Stomach smooth muscle (tissue), 2 donors: ENCODE results near the gene CSF3R.
"Not testable (repeated sequence)": the region's sequence is repeated elsewhere in the genome, so short reads cannot be mapped to it uniquely, and the experiment has no call there.

Experiments used
- H3K27ac ChIP-seq: one replicate; pipeline ENCODE4 v1.7.0; 2013; ENCODE audit warnings: mild to moderate bottlenecking, low read length, inconsistent platforms
- H3K27me3 ChIP-seq, 2 donors: one replicate each; pipeline ENCODE4 v1.7.0; 2013; ENCODE audit warnings: low read length in 2 of 2; ENCODE audit not compliant: insufficient read depth in 2 of 2, control insufficient read depth in 1 of 2
- H3K36me3 ChIP-seq, 2 donors: one replicate each; pipeline ENCODE4 v1.7.0; 2013; ENCODE audit warnings: low read length in 2 of 2; ENCODE audit not compliant: control insufficient read depth in 2 of 2, insufficient read depth in 2 of 2
- H3K4me1 ChIP-seq: one replicate; pipeline ENCODE4 v1.7.0; 2013; ENCODE audit warnings: low read length; ENCODE audit not compliant: control insufficient read depth, insufficient read depth
- H3K4me3 ChIP-seq, 2 donors: one replicate each; pipeline ENCODE4 v1.7.0; 2013; ENCODE audit warnings: low read length in 2 of 2
- H3K9ac ChIP-seq, 2 donors: one replicate each; pipeline ENCODE4 v1.7.0; 2013; ENCODE audit warnings: low read length in 2 of 2, mild to moderate bottlenecking in 1 of 2
- H3K9me3 ChIP-seq, 2 donors: one replicate each; pipeline ENCODE4 v1.7.0; 2013; ENCODE audit warnings: low read length in 2 of 2; ENCODE audit not compliant: control insufficient read depth in 2 of 2
- donor health status: healthy.
- donor health status: Pancreatic carcinoma.

The CSF3R gene

GRCh38 chr1:36481091-36481490, 1.6 kb downstream of the CSF3R start:
- H3K36me3 ChIP-seq, result no peaks in the 10 kb centered on the region

GRCh38 chr1:36480161-36480560, 2.6 kb downstream of the CSF3R start:
- Histone ChIP-seq H3K9me3 (no peaks in the 10 kb centered on the region), H3K27me3 (peaks cover 0 to 15% of the 10 kb centered on the region in 2 donors), H3K27ac (no peak overlapping the region), H3K9ac (no peak overlapping the region), H3K4me1 (no peaks in the 10 kb centered on the region), H3K4me3 (no peak overlapping the region), H3K36me3 (no peaks in the 10 kb centered on the region)

More at GRCh38 chr1:36481091-36481490, 1.6 kb downstream of the CSF3R start:
- Histone ChIP-seq H3K4me3 (no peak overlapping the region), H3K4me1 (no peaks in the 10 kb centered on the region), H3K27ac (no peak overlapping the region), H3K27me3 (peaks cover 0 to 14% of the 10 kb centered on the region in 2 donors), H3K9ac (no peak overlapping the region), H3K9me3 (no peaks in the 10 kb centered on the region)

- Histone ChIP-seq H3K27me3 (peaks cover 0 to 15% of the 10 kb centered on the region in 2 donors), H3K9me3 (no peaks in the 10 kb centered on the region), H3K36me3 (no peaks in the 10 kb centered on the region), H3K4me1 (no peaks in the 10 kb centered on the region), H3K27ac (no peak overlapping the region), H3K4me3 (no peak overlapping the region), H3K9ac (no peak overlapping the region)
Measured at GRCh38 chr1:36479505-36480051, 3.1 kb downstream of the CSF3R start.

- H3K36me3 ChIP-seq, H3K27ac ChIP-seq, H3K4me3 ChIP-seq, H3K9ac ChIP-seq, H3K9me3 ChIP-seq, H3K4me1 ChIP-seq: not testable (repeated sequence)
- peaks cover 0 to 15% of the 10 kb centered on the region in 2 donors for H3K27me3 ChIP-seq
Measured at GRCh38 chr1:36477615-36478014, 5.1 kb downstream of the CSF3R start.

- Histone ChIP-seq H3K27me3 (peaks cover 0 to 15% of the 10 kb centered on the region in 2 donors), H3K36me3 (no peaks in the 10 kb centered on the region), H3K4me1 (no peaks in the 10 kb centered on the region), H3K9me3 (no peaks in the 10 kb centered on the region), H3K4me3 (no peak overlapping the region), H3K9ac (no peak overlapping the region), H3K27ac (no peak overlapping the region)
Measured at GRCh38 chr1:36476945-36477344, 5.8 kb downstream of the CSF3R start.

GRCh38 chr1:36475910-36476604, 6.7 kb downstream of the CSF3R start:
- Histone ChIP-seq H3K27me3 (peaks cover 0 to 15% of the 10 kb centered on the region in 2 donors), H3K4me3 (no peak overlapping the region)

GRCh38 chr1:36475341-36475740, 7.4 kb downstream of the CSF3R start:
- no peak overlapping the region for H3K4me3 ChIP-seq
- H3K9ac ChIP-seq, result no peak overlapping the region
- no peaks in the 10 kb centered on the region for H3K36me3 ChIP-seq
- H3K9me3 ChIP-seq, result no peaks in the 10 kb centered on the region
- H3K4me1 ChIP-seq, result no peaks in the 10 kb centered on the region
- H3K27ac ChIP-seq, result no peak overlapping the region
- H3K27me3 ChIP-seq, result peaks cover 0 to 12% of the 10 kb centered on the region in 2 donors

More at GRCh38 chr1:36475910-36476604, 6.7 kb downstream of the CSF3R start:
- Histone ChIP-seq H3K9me3 (no peaks in the 10 kb centered on the region), H3K36me3 (no peaks in the 10 kb centered on the region), H3K4me1 (no peaks in the 10 kb centered on the region), H3K27ac (no peak overlapping the region), H3K9ac (no peak overlapping the region)

GRCh38 chr1:36472656-36473055, 10.1 kb downstream of the CSF3R start:
- Histone ChIP-seq H3K4me1 (no peaks in the 10 kb centered on the region), H3K4me3 (no peak overlapping the region), H3K27me3 (peaks cover 0 to 2% of the 10 kb centered on the region in 2 donors), H3K36me3 (no peaks in the 10 kb centered on the region), H3K9ac (no peak overlapping the region), H3K9me3 (no peaks in the 10 kb centered on the region), H3K27ac (no peak overlapping the region)

GRCh38 chr1:36471830-36472641, 10.7 kb downstream of the CSF3R start:
- Histone ChIP-seq H3K27me3 (peaks cover 0 to 2% of the 10 kb centered on the region in 2 donors), H3K9ac (no peak overlapping the region), H3K4me3 (no peak overlapping the region), H3K27ac (no peak overlapping the region), H3K36me3 (no peaks in the 10 kb centered on the region), H3K9me3 (no peaks in the 10 kb centered on the region), H3K4me1 (no peaks in the 10 kb centered on the region)

- H3K27ac ChIP-seq, result no peak overlapping the region
- H3K4me3 ChIP-seq, result no peak overlapping the region
- no peak overlapping the region for H3K9ac ChIP-seq
- no peaks in the 10 kb centered on the region for H3K36me3 ChIP-seq
- H3K9me3 ChIP-seq, result no peaks in the 10 kb centered on the region
- H3K4me1 ChIP-seq, result no peaks in the 10 kb centered on the region
- no peaks in the 10 kb centered on the region for H3K27me3 ChIP-seq
Measured at GRCh38 chr1:36469163-36469562, 13.6 kb downstream of the CSF3R start.
